Subcutaneous abdominal adipose tissue (tissue), 5 donors: ENCODE data around the gene CRISPLD2.
"Not testable (repeated sequence)": the region's sequence is repeated elsewhere in the genome, so short reads cannot be mapped to it uniquely, and the experiment has no call there.

Experiments
- H3K27ac ChIP-seq: one replicate; pipeline ENCODE4 v1.7.0; 2013; ENCODE audit warnings: low read depth, mild to moderate bottlenecking, inconsistent platforms, low read length, moderate library complexity
- H3K27me3 ChIP-seq, 5 donors: one replicate each; pipeline ENCODE4 v1.7.0; 2013; ENCODE audit warnings: low read length in 5 of 5, inconsistent platforms in 1 of 5; ENCODE audit not compliant: control insufficient read depth in 5 of 5, insufficient read depth in 4 of 5
- H3K36me3 ChIP-seq, 5 donors: one replicate each; pipeline ENCODE4 v1.7.0; 2013; ENCODE audit warnings: low read length in 5 of 5; ENCODE audit not compliant: control insufficient read depth in 5 of 5, insufficient read depth in 5 of 5
- H3K4me1 ChIP-seq, 5 donors: one replicate each; pipeline ENCODE4 v1.7.0; 2013; ENCODE audit warnings: low read length in 5 of 5, mild to moderate bottlenecking in 3 of 5, moderate library complexity in 1 of 5; ENCODE audit not compliant: control insufficient read depth in 5 of 5, insufficient read depth in 5 of 5
- H3K4me3 ChIP-seq, 5 donors: one replicate each; pipeline ENCODE4 v1.7.0; 2013; ENCODE audit warnings: low read length in 5 of 5, low read depth in 1 of 5
- H3K9ac ChIP-seq, 5 donors: one replicate each; pipeline ENCODE4 v1.7.0; 2013; ENCODE audit warnings: low read length in 5 of 5, mild to moderate bottlenecking in 4 of 5, moderate library complexity in 3 of 5
- H3K9me3 ChIP-seq, 5 donors: one replicate each; pipeline ENCODE4 v1.7.0; 2013; ENCODE audit warnings: low read length in 5 of 5; ENCODE audit not compliant: control insufficient read depth in 5 of 5
- donor health status: healthy.
- donor health status: healthy.
- donor health status: healthy.
- donor health status: healthy.
- donor health status: healthy.

CRISPLD2 gene

DNA sequence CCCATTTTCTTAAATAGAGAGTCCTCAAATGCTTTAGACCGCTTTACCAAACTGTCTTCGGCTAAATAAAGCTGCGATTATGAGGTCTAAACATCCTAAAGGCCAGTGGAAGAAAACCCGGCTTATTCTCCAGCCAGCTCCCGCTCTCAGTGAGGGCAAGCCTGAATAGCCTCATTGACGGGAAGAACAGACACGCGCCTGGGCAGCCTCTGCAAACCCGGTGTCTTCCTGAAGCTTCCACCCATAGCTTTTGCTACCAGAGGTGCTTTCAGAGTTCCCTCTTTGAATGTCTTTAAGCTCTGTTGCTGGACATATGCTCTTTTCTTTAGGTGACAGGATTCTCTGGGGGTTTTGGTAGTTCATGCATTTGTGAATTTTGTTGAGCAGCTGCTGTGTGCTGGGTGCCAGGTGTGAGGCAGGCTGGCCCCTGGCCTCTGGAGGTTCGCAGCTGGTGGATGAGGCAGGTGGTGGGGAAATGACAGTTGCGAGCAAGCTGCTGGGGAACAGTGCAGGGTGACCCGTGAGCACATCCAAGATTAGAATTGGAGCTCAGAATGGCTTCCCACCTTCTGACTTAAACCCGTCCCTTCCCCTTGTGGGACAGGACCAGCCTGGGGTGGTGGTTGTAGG, 44.7 kb downstream of the CRISPLD2 start:
- Histone ChIP-seq H3K27me3 (peaks cover 0 to 3% (median 0%) of the 10 kb centered on the region in 5 donors), H3K9ac (no peak overlapping the region), H3K27ac (no peak overlapping the region), H3K9me3 (peaks cover 7 to 16% (median 12%) of the 10 kb centered on the region in 5 donors), H3K4me1 (no peaks in the 10 kb centered on the region), H3K4me3 (no peak overlapping the region), H3K36me3 (peaks cover 0 to 8% (median 4%) of the 10 kb centered on the region in 5 donors)

DNA sequence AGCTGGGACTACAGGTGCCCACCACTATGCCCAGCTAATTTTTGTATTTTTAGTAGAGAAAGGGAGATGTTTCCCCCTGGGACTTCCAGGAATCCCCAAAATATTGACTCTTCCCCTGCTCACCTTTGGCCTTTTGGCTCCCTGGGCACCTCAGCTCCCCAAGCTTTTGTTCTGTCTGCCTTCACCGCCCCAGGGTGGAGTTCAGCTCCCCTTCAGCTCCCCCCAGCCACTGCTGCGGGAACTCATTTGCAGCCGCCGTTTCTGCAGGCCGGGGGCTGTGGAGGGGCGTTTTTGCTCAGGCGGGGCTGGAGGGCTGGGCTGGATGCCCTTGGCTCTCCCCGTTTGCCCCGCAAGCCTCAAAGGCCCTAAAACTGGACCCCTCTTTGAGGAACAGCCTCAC, 47.9 kb downstream of the CRISPLD2 start:
- Histone ChIP-seq H3K9ac (no peak overlapping the region), H3K27me3 (peaks cover 0 to 3% (median 0%) of the 10 kb centered on the region in 5 donors), H3K27ac (no peak overlapping the region), H3K36me3 (peaks cover 0 to 7% (median 3%) of the 10 kb centered on the region in 5 donors), H3K9me3 (no peaks in the 10 kb centered on the region), H3K4me1 (no peaks in the 10 kb centered on the region), H3K4me3 (no peak overlapping the region)

- no peaks in the 10 kb centered on the region for H3K9me3 ChIP-seq
- H3K27ac ChIP-seq, result no peak overlapping the region
- no peaks in the 10 kb centered on the region for H3K4me1 ChIP-seq
- peaks cover 0 to 3% (median 0%) of the 10 kb centered on the region in 5 donors for H3K27me3 ChIP-seq
- peaks cover 0 to 7% (median 3%) of the 10 kb centered on the region in 5 donors for H3K36me3 ChIP-seq
- H3K9ac ChIP-seq, result no peak overlapping the region
- H3K4me3 ChIP-seq, result no peak overlapping the region
Observed at GRCh38 chr16:84868328-84868727, 48.5 kb downstream of the CRISPLD2 start.

GRCh38 chr16:84868829-84869472, 49.2 kb downstream of the CRISPLD2 start:
- peaks cover 3 to 7% (median 5%) of the 10 kb centered on the region in 5 donors for H3K36me3 ChIP-seq
- peaks cover 0 to 3% (median 0%) of the 10 kb centered on the region in 5 donors for H3K27me3 ChIP-seq
- no peaks in the 10 kb centered on the region for H3K4me1 ChIP-seq
- H3K4me3 ChIP-seq, result no peak overlapping the region
- H3K9ac ChIP-seq, result no peak overlapping the region
- no peak overlapping the region for H3K27ac ChIP-seq
- H3K9me3 ChIP-seq, result no peaks in the 10 kb centered on the region

- Histone ChIP-seq H3K9me3 (no peaks in the 10 kb centered on the region), H3K36me3 (peaks cover 6 to 9% (median 7%) of the 10 kb centered on the region in 5 donors), H3K9ac (no peak overlapping the region), H3K4me1 (no peaks in the 10 kb centered on the region), H3K27ac (no peak overlapping the region), H3K27me3 (peaks cover 0 to 3% (median 0%) of the 10 kb centered on the region in 5 donors), H3K4me3 (no peak overlapping the region)
Observed at GRCh38 chr16:84869473-84869845, 49.7 kb downstream of the CRISPLD2 start.

DNA sequence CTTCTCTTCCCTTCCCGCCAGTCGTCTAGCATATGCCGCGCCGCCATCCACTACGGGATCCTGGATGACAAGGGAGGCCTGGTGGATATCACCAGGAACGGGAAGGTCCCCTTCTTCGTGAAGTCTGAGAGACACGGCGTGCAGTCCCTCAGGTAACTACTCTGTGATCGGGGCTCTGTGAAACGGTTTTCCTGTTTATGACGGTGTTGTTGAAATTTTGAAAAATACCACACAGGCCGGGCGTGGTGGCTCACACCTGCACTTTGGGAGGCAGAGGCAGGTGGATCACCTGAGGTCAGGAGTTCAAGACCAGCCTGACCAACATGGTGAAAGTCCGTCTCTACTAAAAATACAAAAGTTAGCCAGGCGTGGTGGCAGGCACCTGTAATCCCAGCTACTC, 53.2 kb downstream of the CRISPLD2 start:
- not testable (repeated sequence) for H3K27ac ChIP-seq, H3K4me1 ChIP-seq, H3K27me3 ChIP-seq, H3K4me3 ChIP-seq, H3K9ac ChIP-seq, H3K36me3 ChIP-seq, H3K9me3 ChIP-seq

DNA sequence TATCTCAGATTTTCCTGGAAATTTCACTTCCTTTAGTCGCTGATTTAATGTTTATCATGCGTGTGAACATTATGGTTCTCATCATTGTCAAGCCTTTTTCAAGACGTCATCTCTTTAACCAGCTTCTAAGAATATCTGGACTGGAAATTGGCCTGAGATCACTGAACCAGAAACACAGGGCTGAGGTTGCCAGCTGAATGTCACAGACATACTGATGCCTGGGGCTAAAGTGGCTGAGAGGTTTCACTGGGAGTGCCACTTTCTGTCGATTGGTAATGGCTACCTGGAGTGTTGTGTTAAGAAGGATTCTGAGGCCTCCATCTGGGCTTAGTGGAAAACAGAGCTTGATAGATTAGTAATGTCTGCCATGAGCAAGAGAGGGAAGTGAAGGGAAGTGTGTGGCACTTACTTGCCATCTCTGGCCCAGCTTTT, 54.2 kb downstream of the CRISPLD2 start:
- Histone ChIP-seq H3K27ac (no peak overlapping the region), H3K9me3 (no peaks in the 10 kb centered on the region), H3K4me3 (no peak overlapping the region), H3K36me3 (peaks cover 4 to 6% (median 5%) of the 10 kb centered on the region in 5 donors), H3K9ac (no peak overlapping the region), H3K27me3 (no peaks in the 10 kb centered on the region), H3K4me1 (no peaks in the 10 kb centered on the region)

GRCh38 chr16:84874553-84874952, 54.8 kb downstream of the CRISPLD2 start:
- H3K4me1 ChIP-seq, result no peaks in the 10 kb centered on the region
- no peaks in the 10 kb centered on the region for H3K9me3 ChIP-seq
- H3K36me3 ChIP-seq, result peaks cover 4 to 6% (median 5%) of the 10 kb centered on the region in 5 donors
- no peaks in the 10 kb centered on the region for H3K27me3 ChIP-seq
- H3K27ac ChIP-seq, result no peak overlapping the region
- no peak overlapping the region for H3K4me3 ChIP-seq
- no peak overlapping the region for H3K9ac ChIP-seq

DNA sequence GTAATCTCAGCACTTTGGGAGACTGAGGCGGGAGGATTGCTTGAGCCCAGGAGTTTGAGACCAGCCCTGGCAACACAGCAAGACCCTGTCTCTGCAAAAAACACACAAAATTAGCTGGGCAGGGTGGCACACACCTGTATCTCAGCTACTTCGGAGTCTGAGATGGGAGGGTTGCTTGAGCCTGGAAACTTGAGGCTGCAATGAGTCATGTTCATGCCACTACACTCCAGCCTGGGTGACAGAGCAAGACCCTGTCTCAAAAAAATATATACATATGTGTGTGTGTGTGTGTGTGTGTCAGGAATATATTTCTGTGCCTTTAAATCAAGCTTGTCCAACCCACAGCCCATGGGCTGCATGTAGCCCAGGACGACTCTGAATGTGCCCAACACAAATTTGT, 55.2 kb downstream of the CRISPLD2 start:
- Histone ChIP-seq H3K4me1 (no peaks in the 10 kb centered on the region), H3K9ac (no peak overlapping the region), H3K27me3 (no peaks in the 10 kb centered on the region), H3K27ac (no peak overlapping the region), H3K4me3 (no peak overlapping the region), H3K36me3 (peaks cover 4 to 6% (median 5%) of the 10 kb centered on the region in 5 donors), H3K9me3 (no peaks in the 10 kb centered on the region)

- H3K4me1 ChIP-seq, result no peaks in the 10 kb centered on the region
- H3K27ac ChIP-seq, result no peak overlapping the region
- no peaks in the 10 kb centered on the region for H3K9me3 ChIP-seq
- H3K4me3 ChIP-seq, result no peak overlapping the region
- no peaks in the 10 kb centered on the region for H3K27me3 ChIP-seq
- peaks cover 4 to 6% (median 5%) of the 10 kb centered on the region in 5 donors for H3K36me3 ChIP-seq
- H3K9ac ChIP-seq, result no peak overlapping the region
Observed at GRCh38 chr16:84875846-84876245, 56.1 kb downstream of the CRISPLD2 start.
